Osteocyte (in vitro differentiated cells): Measurements from ENCODE around the gene SLC8A1. TPM values are rescaled to one million over a fixed set of nuclear protein-coding genes. Genes with fewer than 3 reads are reported as not detected.

Experiments used
- DNase-seq: peaks from one replicate; pipeline ENCODE4 v3.0.0; 2021; ENCODE audit warnings: mixed read lengths; ENCODE audit not compliant: unreplicated experiment; ENCODE audit errors: extremely low spot score
- H3K27ac Mint-ChIP-seq: one replicate; pipeline ENCODE4 v1.8.0; 2021; ENCODE audit warnings: mild to moderate bottlenecking, mixed read lengths; ENCODE audit not compliant: unreplicated experiment
- H3K27me3 Mint-ChIP-seq: one replicate; pipeline ENCODE4 v1.8.0; 2021; ENCODE audit warnings: mixed read lengths; ENCODE audit not compliant: unreplicated experiment
- H3K36me3 Mint-ChIP-seq: one replicate; pipeline ENCODE4 v1.8.0; 2021; ENCODE audit warnings: mixed read lengths; ENCODE audit not compliant: unreplicated experiment
- H3K4me1 Mint-ChIP-seq: one replicate; pipeline ENCODE4 v1.8.0; 2021; ENCODE audit warnings: mixed read lengths; ENCODE audit not compliant: unreplicated experiment
- H3K4me3 Mint-ChIP-seq: one replicate; pipeline ENCODE4 v1.8.0; 2021; ENCODE audit warnings: mild to moderate bottlenecking, moderate library complexity, mixed read lengths; ENCODE audit not compliant: unreplicated experiment
- H3K9me3 Mint-ChIP-seq: one replicate; pipeline ENCODE4 v1.8.0; 2021; ENCODE audit warnings: mixed read lengths; ENCODE audit not compliant: unreplicated experiment
- CTCF ChIP-seq: fragments of 200-600 bp; sonication (generic); IDR thresholded peaks from 2 replicates; pipeline ENCODE4 v1.5.0; 2021; ENCODE audit warnings: antibody characterized with exemption, mild to moderate bottlenecking, moderate library complexity
- total RNA-seq: library from RNA; stranded (reverse); gene quantifications from 2 replicates; pipeline ENCODE4 v1.2.1, GENCODE V29; 2021

SLC8A1 gene
- total RNA-seq, 1 donor from 2014 or later: 17.3 TPM

DNA sequence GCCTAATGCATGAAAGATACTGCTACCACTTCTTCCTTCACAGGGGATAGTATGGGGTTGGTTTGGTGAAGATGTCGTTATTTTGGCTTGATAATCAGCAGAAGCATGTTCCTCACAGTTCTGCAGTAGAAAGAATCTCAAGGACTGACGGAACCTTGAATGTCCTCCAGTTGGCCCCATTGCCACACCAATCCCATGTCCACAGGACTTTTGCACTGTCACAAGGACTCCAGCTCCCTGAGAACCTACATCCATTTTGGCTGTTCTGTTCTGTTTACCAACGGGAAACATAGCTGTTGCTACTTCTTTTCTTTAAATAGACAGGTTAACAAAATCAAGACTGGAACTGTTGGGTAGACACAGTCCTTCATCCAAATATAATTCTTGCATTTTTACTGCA lies 270.0 kb downstream of the SLC8A1 start:
- no peaks in the 10 kb centered on the region for H3K27me3 Mint-ChIP-seq
- no peaks in the 10 kb centered on the region for H3K9me3 Mint-ChIP-seq
- no peak overlapping the region for H3K27ac Mint-ChIP-seq
- peaks cover 10% of the 10 kb centered on the region for H3K4me1 Mint-ChIP-seq
- no peak overlapping the region for H3K4me3 Mint-ChIP-seq
- no peak for DNase-seq
- no peaks in the 10 kb centered on the region for H3K36me3 Mint-ChIP-seq
- TF ChIP-seq CTCF: no peak

- H3K9me3 Mint-ChIP-seq: no peaks in the 10 kb centered on the region
- DNase-seq: no peak
- H3K4me3 Mint-ChIP-seq: no peak overlapping the region
- H3K36me3 Mint-ChIP-seq: no peaks in the 10 kb centered on the region
- TF ChIP-seq CTCF: no peak
- no peaks in the 10 kb centered on the region for H3K27me3 Mint-ChIP-seq
- no peak overlapping the region for H3K27ac Mint-ChIP-seq
- H3K4me1 Mint-ChIP-seq: peaks cover 12% of the 10 kb centered on the region
These were observed 272.1 kb downstream of the SLC8A1 start for GRCh38 chr2:40179801-40180200.

- no peak overlapping the region for H3K27ac Mint-ChIP-seq
- no peaks in the 10 kb centered on the region for H3K27me3 Mint-ChIP-seq
- DNase-seq: no peak
- no peak overlapping the region for H3K4me3 Mint-ChIP-seq
- peaks cover 12% of the 10 kb centered on the region for H3K4me1 Mint-ChIP-seq
- no peak for TF ChIP-seq CTCF
- no peaks in the 10 kb centered on the region for H3K36me3 Mint-ChIP-seq
- no peaks in the 10 kb centered on the region for H3K9me3 Mint-ChIP-seq
These were observed 272.9 kb downstream of the SLC8A1 start for GRCh38 chr2:40178971-40179370.

DNA sequence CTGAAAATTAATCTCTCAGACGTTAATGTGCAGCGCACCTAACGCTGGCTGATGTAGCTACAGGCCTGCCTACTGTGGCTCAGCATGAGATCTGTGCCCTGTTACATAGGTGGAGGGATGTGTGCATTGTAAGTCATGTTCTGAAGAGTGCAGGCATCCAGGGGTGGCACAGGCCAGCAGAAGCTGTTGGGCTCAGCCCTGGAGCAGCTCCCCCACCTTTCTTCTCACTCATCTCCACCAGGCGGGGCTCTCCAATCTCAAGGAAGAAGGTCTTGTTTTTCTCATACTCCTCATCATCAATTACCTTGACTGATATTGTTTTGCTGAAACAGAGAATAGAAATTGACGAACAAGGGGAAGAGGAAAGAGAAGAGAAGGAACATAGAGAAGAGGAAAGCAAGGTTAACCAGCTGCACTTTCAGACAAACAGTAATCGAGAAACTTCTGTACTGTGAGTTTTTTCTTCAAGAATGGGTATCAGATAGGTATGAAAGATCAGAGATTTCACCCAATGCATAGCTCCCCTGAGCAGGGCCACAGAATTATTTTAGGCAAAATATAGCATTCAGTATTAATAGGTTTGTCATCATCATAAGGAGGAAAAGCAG lies 273.6 kb downstream of the SLC8A1 start:
- Mint-ChIP-seq H3K27me3 (no peaks in the 10 kb centered on the region), H3K9me3 (no peaks in the 10 kb centered on the region), H3K27ac (no peak overlapping the region), H3K36me3 (no peaks in the 10 kb centered on the region), H3K4me3 (no peak overlapping the region), H3K4me1 (peaks cover 12% of the 10 kb centered on the region)
- TF ChIP-seq CTCF: no peak
- no peak for DNase-seq

DNA sequence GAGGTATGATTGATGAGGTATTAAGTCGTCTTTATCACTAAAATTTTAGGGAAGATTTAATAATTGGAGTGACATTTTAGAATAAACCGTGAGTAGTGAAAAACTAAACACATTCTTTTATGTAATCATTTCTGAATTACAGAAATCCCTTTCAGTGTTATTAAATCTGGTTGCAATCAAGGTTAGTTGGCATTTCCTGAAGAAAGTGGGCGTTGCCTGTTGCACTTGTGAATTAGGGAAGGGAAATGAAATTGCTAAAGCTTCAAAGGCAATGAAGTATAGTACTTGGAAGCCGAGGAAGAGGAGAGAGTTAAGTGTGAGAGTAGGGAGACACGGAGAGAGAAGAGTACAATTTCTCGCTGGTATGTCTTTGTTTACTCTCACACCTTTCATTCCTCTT lies 274.5 kb downstream of the SLC8A1 start:
- TF ChIP-seq CTCF: no peak
- H3K9me3 Mint-ChIP-seq: no peaks in the 10 kb centered on the region
- H3K36me3 Mint-ChIP-seq: no peaks in the 10 kb centered on the region
- H3K4me1 Mint-ChIP-seq: peaks cover 12% of the 10 kb centered on the region
- no peaks in the 10 kb centered on the region for H3K27me3 Mint-ChIP-seq
- H3K27ac Mint-ChIP-seq: no peak overlapping the region
- no peak overlapping the region for H3K4me3 Mint-ChIP-seq
- no peak for DNase-seq
